IMR-90 (cell line): ENCODE measurements around the gene SLC26A2. TPM values are rescaled to one million over a fixed set of nuclear protein-coding genes. Genes with fewer than 3 reads are reported as not detected.

Experiments used
- ATAC-seq: fragments of 200-7000 bp; cut with Tn5 transposase; 2 replicates; pipeline ENCODE4 v1.9.1; 2020; ENCODE audit warnings: low read depth, mild to moderate bottlenecking, moderate library complexity
- BruUV-seq: library from RNA; stranded (reverse); fragments of 400-500 nt; replicated peaks from 2 replicates; lab custom pipeline; 2021; lab: Mats Ljungman, UMichigan
- CTCF ChIA-PET: fragments of 300-600 bp; formaldehyde crosslinking; extraction: SDS; loops from one replicate; lab custom pipeline; 2021; ENCODE audit warnings: antibody characterized with exemption; lab: Yijun Ruan, JAX
- POLR2A ChIA-PET: fragments of 300-600 bp; sonication (Branson Sonifier 250); formaldehyde crosslinking; loops from one replicate; lab custom pipeline; 2022; ENCODE audit warnings: antibody characterized with exemption; ENCODE audit not compliant: unreplicated experiment; lab: Charles Lee
- DNase-seq: peaks from one replicate; pipeline ENCODE4 v3.0.0; 2013
- H2AFZ ChIP-seq: replicated peaks from 2 replicates; pipeline ENCODE3; 2013; ENCODE audit warnings: low read length, mild to moderate bottlenecking; ENCODE audit not compliant: poor library complexity
- H2AK5ac ChIP-seq: 2 replicates; pipeline ENCODE4 v1.6.1; 2013; ENCODE audit warnings: low read depth, low read length, inconsistent platforms
- H2AK9ac ChIP-seq: replicated peaks from 2 replicates; pipeline ENCODE3; 2013; ENCODE audit warnings: mild to moderate bottlenecking, low read depth, low read length, moderate library complexity; ENCODE audit not compliant: poor library complexity
- H2BK120ac ChIP-seq: 2 replicates; pipeline ENCODE4 v1.6.1; 2013; ENCODE audit warnings: low read depth, low read length, inconsistent platforms
- H2BK15ac ChIP-seq: 3 replicates; pipeline ENCODE4 v1.6.1; 2013; ENCODE audit warnings: low read depth, low read length, inconsistent platforms
- H2BK20ac ChIP-seq: 2 replicates; pipeline ENCODE4 v1.6.1; 2013; ENCODE audit warnings: low read depth, mild to moderate bottlenecking, inconsistent platforms, low read length, moderate library complexity
- H2BK5ac ChIP-seq: 2 replicates; pipeline ENCODE4 v1.6.1; 2013; ENCODE audit warnings: mild to moderate bottlenecking, low read depth, low read length, inconsistent platforms; ENCODE audit not compliant: poor library complexity, severe bottlenecking
- H3K14ac ChIP-seq: replicated peaks from 2 replicates; pipeline ENCODE4 v1.6.1; 2013; ENCODE audit warnings: low read depth, low read length, inconsistent platforms
- H3K18ac ChIP-seq: 2 replicates; pipeline ENCODE4 v1.6.1; 2013; ENCODE audit warnings: low read depth, low read length, control low read depth
- H3K23ac ChIP-seq: 2 replicates; pipeline ENCODE4 v1.6.1; 2013; ENCODE audit warnings: low read depth, low read length, inconsistent platforms
- H3K27ac ChIP-seq: 2 replicates; pipeline ENCODE4 v1.5.1; 2013; ENCODE audit warnings: mild to moderate bottlenecking, control low read depth, low read length; ENCODE audit not compliant: insufficient read depth
- H3K27me3 ChIP-seq: 2 replicates; pipeline ENCODE4 v1.6.1; 2013; ENCODE audit warnings: low read length; ENCODE audit not compliant: control insufficient read depth, insufficient read depth
- H3K36me3 ChIP-seq: 2 replicates; pipeline ENCODE4 v1.6.1; 2013; ENCODE audit warnings: low read length, mixed read lengths; ENCODE audit not compliant: control insufficient read depth, insufficient read depth
- H3K4ac ChIP-seq: 2 replicates; pipeline ENCODE4 v1.6.1; 2013; ENCODE audit warnings: low read depth, low read length, inconsistent platforms
- H3K4me1 ChIP-seq: 2 replicates; pipeline ENCODE4 v1.6.1; 2013; ENCODE audit warnings: low read length, mixed read lengths; ENCODE audit not compliant: control insufficient read depth, insufficient read depth
- H3K4me2 ChIP-seq: 2 replicates; pipeline ENCODE4 v1.6.1; 2013; ENCODE audit warnings: low read depth, mild to moderate bottlenecking, control low read depth, low read length, moderate library complexity
- H3K4me3 ChIP-seq: 2 replicates; pipeline ENCODE4 v1.5.1; 2013; ENCODE audit warnings: low read depth, mild to moderate bottlenecking, control low read depth, low read length, moderate library complexity; ENCODE audit not compliant: insufficient read depth
- H3K56ac ChIP-seq: 2 replicates; pipeline ENCODE4 v1.6.1; 2013; ENCODE audit warnings: low read length, inconsistent platforms; ENCODE audit not compliant: insufficient read depth; ENCODE audit errors: extremely low read depth
- H3K79me1 ChIP-seq, 2 experiments: 2 replicates each; pipeline ENCODE4 v1.6.1; 2013; ENCODE audit warnings: low read length in 2 of 2, inconsistent platforms in 1 of 2, low read depth in 1 of 2
- H3K9ac ChIP-seq: 2 replicates; pipeline ENCODE4 v1.6.1; 2013; ENCODE audit warnings: low read depth, low read length, control low read depth
- H3K9me1 ChIP-seq: 2 replicates; pipeline ENCODE4 v1.6.1; 2013; ENCODE audit warnings: low read length, inconsistent platforms; ENCODE audit not compliant: insufficient read depth
- H3K9me3 ChIP-seq: 2 replicates; pipeline ENCODE4 v1.6.1; 2013; ENCODE audit warnings: low read length; ENCODE audit not compliant: control insufficient read depth, insufficient read depth
- H4K20me1 ChIP-seq: 2 replicates; pipeline ENCODE4 v1.6.1; 2013; ENCODE audit warnings: low read length, inconsistent platforms; ENCODE audit not compliant: insufficient read depth
- H4K5ac ChIP-seq: 2 replicates; pipeline ENCODE4 v1.6.1; 2013; ENCODE audit warnings: mild to moderate bottlenecking, low read depth, low read length, control low read depth
- H4K8ac ChIP-seq, 2 experiments: 2 replicates each; pipeline ENCODE4 v1.6.1; 2013; ENCODE audit warnings: low read depth in 2 of 2, low read length in 2 of 2, control low read depth in 1 of 2, inconsistent platforms in 1 of 2
- H4K91ac ChIP-seq: 2 replicates; pipeline ENCODE4 v1.6.1; 2013; ENCODE audit warnings: low read depth, low read length, inconsistent platforms; ENCODE audit not compliant: insufficient read depth
- CTCF ChIP-seq: conservative IDR thresholded peaks from 2 replicates; pipeline ENCODE4 v1.5.1; 2012; ENCODE audit warnings: mild to moderate bottlenecking, low read depth, low read length, improper control_type of control experiment
- RAD21 ChIP-seq: IDR thresholded peaks from 2 replicates; pipeline ENCODE4 v1.6.1; 2012; ENCODE audit warnings: low read length, improper control_type of control experiment
- RFX5 ChIP-seq: IDR thresholded peaks from 2 replicates; pipeline ENCODE4 v1.8.0; 2012; ENCODE audit warnings: low read depth, mild to moderate bottlenecking, low read length, moderate library complexity
- WGBS, 2 experiments: methylation state at CpG; one replicate each; pipeline versions ENCODE4 v1.1.5 to v1.1.7; 2013; ENCODE audit warnings: missing lambda C conversion rate in 2 of 2; ENCODE audit not compliant: insufficient read length in 1 of 2; ENCODE audit errors: extremely low coverage in 2 of 2; 5-methylcytosine and 5-hydroxymethylcytosine counted together
- dilution Hi-C: fragments of 300-500 bp; cut with HindIII; formaldehyde crosslinking; loops from one replicate; pipeline ENCODE4 v1.14.3; 2018; ENCODE audit warnings: low sequenced_read_pairs; ENCODE audit not compliant: unreplicated experiment
- in situ Hi-C: fragments of 300-500 bp; cut with MboI; formaldehyde crosslinking; loops from 3 replicates; pipeline ENCODE4 v1.14.3; 2019; ENCODE audit warnings: low sequenced_read_pairs, inconsistent platforms, mixed read lengths
- intact Hi-C: fragments of 100-400 bp; cut with micrococcal nuclease; formaldehyde crosslinking; loops from 2 replicates; pipeline ENCODE4 v1.10.0; 2022
- polyA plus RNA-seq, 3 experiments: library from polyadenylated mRNA; depleted of rRNA; stranded (reverse); fragments of >200 nt; gene quantifications; 2 replicates each; pipeline ENCODE4 v1.2.3, GENCODE V29; 2012; ENCODE audit warnings: low replicate concordance in 1 of 3
- total RNA-seq: library from RNA; depleted of rRNA; stranded (reverse); fragments of >200 nt; gene quantifications from 2 replicates; pipeline ENCODE4 v1.2.3, GENCODE V29; 2012

Gene SLC26A2
- total and polyA plus RNA-seq, 2 of the 4 experiments (the other 2 are of a cell fraction) = 2.2 to 9.9 TPM

GRCh38 chr5:150024346-150024984 is 63.9 kb downstream of the SLC26A2 start:
- peak; percentile 25 for DNase-seq
- WGBS, 2 experiments = 57% methylated on average over 1 of the region's 9 CpGs; no CpG with 5 or more reads in 1 of the 2 experiments
- H3K14ac ChIP-seq = no peak overlapping the region
- no peak overlapping the region for H2BK120ac ChIP-seq
- TF ChIP-seq CTCF (peak; percentile 28), RFX5 (no peak), RAD21 (peak; percentile 36; the same call in 1 of the 2 replicates)
- H2AK5ac ChIP-seq = peak overlapping the region; percentile 24; the same call in 1 of the 2 replicates
- no peak overlapping the region for H2BK5ac ChIP-seq
- H4K91ac ChIP-seq = no peak overlapping the region
- no peak overlapping the region for H2BK20ac ChIP-seq
- H3K18ac ChIP-seq = no peak overlapping the region
- no peak overlapping the region for H2AFZ ChIP-seq
- no peak overlapping the region for H3K23ac ChIP-seq
- H3K4me2 ChIP-seq = no peak overlapping the region
- peaks cover 10% of the 10 kb centered on the region for H3K9me1 ChIP-seq
- no peak overlapping the region for H3K4ac ChIP-seq
- no peak overlapping the region for H4K5ac ChIP-seq
- no peak overlapping the region for H3K27ac ChIP-seq
- no peak overlapping the region for H3K9ac ChIP-seq
- no TSS peak for BruUV-seq
- dilution Hi-C loops = no loop called here
- ATAC-seq = 0 out of 2 replicates have a peak, but pooled peaks have one; percentile 24
- in situ Hi-C loops = no loop called here
- H4K20me1 ChIP-seq = no peaks in the 10 kb centered on the region
- H3K56ac ChIP-seq = no peak overlapping the region
- H3K79me1 ChIP-seq = peaks cover 23 to 51% of the 10 kb centered on the region in 2 experiments
- intact Hi-C loops = no loop called here
- CTCF ChIA-PET = no interaction called here
- H3K9me3 ChIP-seq = no peaks in the 10 kb centered on the region
- POLR2A ChIA-PET = no interaction called here
- no peak overlapping the region for H2AK9ac ChIP-seq
- H3K27me3 ChIP-seq = no peaks in the 10 kb centered on the region
- no peak overlapping the region for H2BK15ac ChIP-seq
- H4K8ac ChIP-seq = no peak overlapping the region
- H3K4me1 ChIP-seq = peaks cover 12% of the 10 kb centered on the region
- no peak overlapping the region for H3K4me3 ChIP-seq
- H3K36me3 ChIP-seq = peaks cover 28% of the 10 kb centered on the region
